ENCODE measurements around the gene XPO1.

GRCh38 chr2:61566566-61566965 is 28.4 kb upstream of the XPO1 start:
- TF ChIP-seq CTCF (IDR thresholded peaks at IDR 0.05; ENCODE audit: borderline replicate concordance, extremely low read depth, low read length, poor library complexity, severe bottlenecking) (no peak), EZH2 (IDR thresholded peaks at IDR 0.05; ENCODE audit: borderline replicate concordance, low read depth, low read length, severe bottlenecking) (no peak)

Data from DND-41 (cell line).